ENCODE measurements around the gene GRAMD1A. TPM values are rescaled to one million over a fixed set of nuclear protein-coding genes. Genes with fewer than 3 reads are reported as not detected.

Gene GRAMD1A
- polyA plus RNA-seq, 1 of the 3 experiments (the other 2 are of a cell fraction): 81.9 TPM

DNA sequence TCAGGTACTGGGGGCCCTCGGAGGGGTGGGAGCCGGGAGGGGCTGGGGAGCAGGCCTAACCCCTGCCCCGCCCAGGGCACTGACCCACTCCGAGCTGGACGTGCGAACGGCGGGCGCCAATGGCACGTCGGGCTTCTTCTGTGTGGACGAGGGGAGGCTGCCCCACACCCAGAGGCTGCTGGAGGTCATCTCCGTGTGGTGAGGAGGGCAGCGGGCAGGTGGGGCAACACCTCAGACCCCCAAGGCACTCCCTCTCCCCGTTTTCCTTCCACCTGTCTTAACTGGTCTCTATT is 59.6 kb downstream of the GRAMD1A start (continued):
- TF ChIP-seq, protein P1, sequence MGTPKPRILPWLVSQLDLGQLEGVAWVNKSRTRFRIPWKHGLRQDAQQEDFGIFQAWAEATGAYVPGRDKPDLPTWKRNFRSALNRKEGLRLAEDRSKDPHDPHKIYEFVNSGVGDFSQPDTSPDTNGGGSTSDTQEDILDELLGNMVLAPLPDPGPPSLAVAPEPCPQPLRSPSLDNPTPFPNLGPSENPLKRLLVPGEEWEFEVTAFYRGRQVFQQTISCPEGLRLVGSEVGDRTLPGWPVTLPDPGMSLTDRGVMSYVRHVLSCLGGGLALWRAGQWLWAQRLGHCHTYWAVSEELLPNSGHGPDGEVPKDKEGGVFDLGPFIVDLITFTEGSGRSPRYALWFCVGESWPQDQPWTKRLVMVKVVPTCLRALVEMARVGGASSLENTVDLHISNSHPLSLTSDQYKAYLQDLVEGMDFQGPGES (IDR thresholded peaks at IDR 0.05; ENCODE audit: low read depth, low read length): no peak

DNA sequence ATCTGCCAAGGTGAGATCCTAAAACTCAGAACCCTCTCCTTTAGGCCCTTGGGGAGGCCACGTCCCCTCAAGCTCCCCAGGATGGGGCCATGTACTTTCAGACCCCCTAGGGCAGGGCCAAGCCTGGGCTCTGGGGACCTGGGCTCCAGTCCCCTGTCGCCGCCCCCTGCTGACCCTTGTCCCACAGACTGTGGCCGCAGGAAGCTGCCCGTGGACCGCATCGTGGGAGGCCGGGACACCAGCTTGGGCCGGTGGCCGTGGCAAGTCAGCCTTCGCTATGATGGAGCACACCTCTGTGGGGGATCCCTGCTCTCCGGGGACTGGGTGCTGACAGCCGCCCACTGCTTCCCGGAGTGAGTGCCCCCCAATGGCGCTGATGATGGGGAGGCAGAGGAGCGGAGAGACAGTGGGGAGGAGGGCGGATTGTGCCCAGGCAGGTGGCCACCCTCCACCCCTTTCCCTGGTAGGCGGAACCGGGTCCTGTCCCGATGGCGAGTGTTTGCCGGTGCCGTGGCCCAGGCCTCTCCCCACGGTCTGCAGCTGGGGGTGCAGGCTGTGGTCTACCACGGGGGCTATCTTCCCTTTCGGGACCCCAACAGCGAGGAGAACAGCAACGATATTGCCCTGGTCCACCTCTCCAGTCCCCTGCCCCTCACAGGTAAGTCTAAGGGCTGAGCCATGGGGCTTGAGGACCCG is 60.2 kb downstream of the GRAMD1A start:
- H3K9ac ChIP-seq: no peak overlapping the region
- H3K4me1 ChIP-seq (ENCODE audit: control insufficient read depth in 1 of 2, insufficient read depth in 2 of 2, low read depth in 1 of 2, low read length in 1 of 2): no peaks in the 10 kb centered on the region
- H3K36me3 ChIP-seq (replicated peaks in 1 of 2; ENCODE audit: control insufficient read depth in 1 of 2, insufficient read depth in 2 of 2, low read length in 1 of 2): no peaks in the 10 kb centered on the region
- no peaks in the 10 kb centered on the region for H3K9me3 ChIP-seq
- 57% methylated on average over 12 of the region's 29 CpGs for WGBS (ENCODE audit: low lambda C conversion rate)
- no peaks in the 10 kb centered on the region for H3K79me2 ChIP-seq (ENCODE audit: insufficient read depth)
- peaks cover 49% of the 10 kb centered on the region for H3K27me3 ChIP-seq (ENCODE audit: insufficient read depth)
- no peak for TF ChIP-seq RAD21 (IDR thresholded peaks at IDR 0.05; ENCODE audit: low read length)
- no peak for TF ChIP-seq MXI1 (IDR thresholded peaks at IDR 0.05; ENCODE audit: low read depth, low read length)
- no peak for TF ChIP-seq POLR2AphosphoS5 (IDR thresholded peaks at IDR 0.05; ENCODE audit: low read depth, low read length)
- TF ChIP-seq, protein P2, sequence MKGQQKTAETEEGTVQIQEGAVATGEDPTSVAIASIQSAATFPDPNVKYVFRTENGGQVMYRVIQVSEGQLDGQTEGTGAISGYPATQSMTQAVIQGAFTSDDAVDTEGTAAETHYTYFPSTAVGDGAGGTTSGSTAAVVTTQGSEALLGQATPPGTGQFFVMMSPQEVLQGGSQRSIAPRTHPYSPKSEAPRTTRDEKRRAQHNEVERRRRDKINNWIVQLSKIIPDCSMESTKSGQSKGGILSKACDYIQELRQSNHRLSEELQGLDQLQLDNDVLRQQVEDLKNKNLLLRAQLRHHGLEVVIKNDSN (IDR thresholded peaks at IDR 0.05; ENCODE audit: borderline replicate concordance, low read depth): no peak
- TF ChIP-seq, protein P3, sequence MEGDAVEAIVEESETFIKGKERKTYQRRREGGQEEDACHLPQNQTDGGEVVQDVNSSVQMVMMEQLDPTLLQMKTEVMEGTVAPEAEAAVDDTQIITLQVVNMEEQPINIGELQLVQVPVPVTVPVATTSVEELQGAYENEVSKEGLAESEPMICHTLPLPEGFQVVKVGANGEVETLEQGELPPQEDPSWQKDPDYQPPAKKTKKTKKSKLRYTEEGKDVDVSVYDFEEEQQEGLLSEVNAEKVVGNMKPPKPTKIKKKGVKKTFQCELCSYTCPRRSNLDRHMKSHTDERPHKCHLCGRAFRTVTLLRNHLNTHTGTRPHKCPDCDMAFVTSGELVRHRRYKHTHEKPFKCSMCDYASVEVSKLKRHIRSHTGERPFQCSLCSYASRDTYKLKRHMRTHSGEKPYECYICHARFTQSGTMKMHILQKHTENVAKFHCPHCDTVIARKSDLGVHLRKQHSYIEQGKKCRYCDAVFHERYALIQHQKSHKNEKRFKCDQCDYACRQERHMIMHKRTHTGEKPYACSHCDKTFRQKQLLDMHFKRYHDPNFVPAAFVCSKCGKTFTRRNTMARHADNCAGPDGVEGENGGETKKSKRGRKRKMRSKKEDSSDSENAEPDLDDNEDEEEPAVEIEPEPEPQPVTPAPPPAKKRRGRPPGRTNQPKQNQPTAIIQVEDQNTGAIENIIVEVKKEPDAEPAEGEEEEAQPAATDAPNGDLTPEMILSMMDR (IDR thresholded peaks at IDR 0.05): no peak
- TF ChIP-seq FOXM1 (IDR thresholded peaks at IDR 0.05; ENCODE audit: low read depth): no peak
- no peak for TF ChIP-seq SMC3 (IDR thresholded peaks at IDR 0.05; ENCODE audit: low read depth, low read length)
- no peak for TF ChIP-seq RXRA (IDR thresholded peaks at IDR 0.05; ENCODE audit: borderline replicate concordance, low read depth)
- TF ChIP-seq, protein P4, sequence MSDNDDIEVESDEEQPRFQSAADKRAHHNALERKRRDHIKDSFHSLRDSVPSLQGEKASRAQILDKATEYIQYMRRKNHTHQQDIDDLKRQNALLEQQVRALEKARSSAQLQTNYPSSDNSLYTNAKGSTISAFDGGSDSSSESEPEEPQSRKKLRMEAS (IDR thresholded peaks at IDR 0.05; ENCODE audit: low read depth): no peak
- TF ChIP-seq, protein P5, sequence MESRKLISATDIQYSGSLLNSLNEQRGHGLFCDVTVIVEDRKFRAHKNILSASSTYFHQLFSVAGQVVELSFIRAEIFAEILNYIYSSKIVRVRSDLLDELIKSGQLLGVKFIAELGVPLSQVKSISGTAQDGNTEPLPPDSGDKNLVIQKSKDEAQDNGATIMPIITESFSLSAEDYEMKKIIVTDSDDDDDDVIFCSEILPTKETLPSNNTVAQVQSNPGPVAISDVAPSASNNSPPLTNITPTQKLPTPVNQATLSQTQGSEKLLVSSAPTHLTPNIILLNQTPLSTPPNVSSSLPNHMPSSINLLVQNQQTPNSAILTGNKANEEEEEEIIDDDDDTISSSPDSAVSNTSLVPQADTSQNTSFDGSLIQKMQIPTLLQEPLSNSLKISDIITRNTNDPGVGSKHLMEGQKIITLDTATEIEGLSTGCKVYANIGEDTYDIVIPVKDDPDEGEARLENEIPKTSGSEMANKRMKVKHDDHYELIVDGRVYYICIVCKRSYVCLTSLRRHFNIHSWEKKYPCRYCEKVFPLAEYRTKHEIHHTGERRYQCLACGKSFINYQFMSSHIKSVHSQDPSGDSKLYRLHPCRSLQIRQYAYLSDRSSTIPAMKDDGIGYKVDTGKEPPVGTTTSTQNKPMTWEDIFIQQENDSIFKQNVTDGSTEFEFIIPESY (IDR thresholded peaks at IDR 0.05; ENCODE audit: borderline replicate concordance, low read depth): no peak
- no peak for TF ChIP-seq CHD2 (IDR thresholded peaks at IDR 0.05; ENCODE audit: low read length, partially characterized antibody)
- TF ChIP-seq FOSL2 (IDR thresholded peaks at IDR 0.05; ENCODE audit: borderline replicate concordance, low read depth): no peak
- TF ChIP-seq GABPA (IDR thresholded peaks at IDR 0.05; ENCODE audit: low read depth): no peak
- TF ChIP-seq EZH2phosphoT487 (IDR thresholded peaks at IDR 0.05; ENCODE audit: borderline replicate concordance, low read depth): no peak
- H3K4me3 ChIP-seq (ENCODE audit: low read depth in 2 of 2, low read length in 1 of 2): no peak overlapping the region
- no peak overlapping the region for H3K4me2 ChIP-seq
- ChIA-PET CTCF (interaction anchor here (0.7 to 9.9 kb wide), 4 partner anchors 14 to 81 kb away, joined by 3 to 86 read pairs (median 4); partner anchors contain the start of gene HPN), POLR2A (no interaction called here)
- no peak overlapping the region for H2AFZ ChIP-seq (ENCODE audit: low read depth)
- no peaks in the 10 kb centered on the region for H3K9me2 ChIP-seq
- H3K27ac ChIP-seq (ENCODE audit: low read depth in 2 of 2, low read length in 1 of 2): no peak overlapping the region
- no peaks in the 10 kb centered on the region for H3F3A ChIP-seq (replicated peaks; ENCODE audit: insufficient read depth)
- H4K20me1 ChIP-seq (ENCODE audit: insufficient read depth): no peaks in the 10 kb centered on the region
- DNase-seq: no peak

All from SK-N-SH (cell line).